Hematopoietic multipotent progenitor cell (in vitro differentiated cells): Measurements from ENCODE around the gene LBHD1. TPM values are rescaled to one million over a fixed set of nuclear protein-coding genes. Genes with fewer than 3 reads are reported as not detected.
A peak's percentile ranks its signal among the peaks of the same experiment; 100 is the strongest.
"Not testable (repeated sequence)": the region's sequence is repeated elsewhere in the genome, so short reads cannot be mapped to it uniquely, and the experiment has no call there.

Source experiments
- DNase-seq, 3 donors: peaks; one replicate each; pipeline ENCODE4 v3.0.0-alpha.2; 2011 to 2015; ENCODE audit warnings: low read depth in 2 of 3, low spot score in 2 of 3
- total RNA-seq: library from RNA; depleted of rRNA; stranded (reverse); fragments of >200 nt; gene quantifications from one replicate; pipeline ENCODE4 v1.2.3, GENCODE V29; 2012

LBHD1 gene
- 6.5 TPM for total RNA-seq

GRCh38 chr11:62671608-62672389 is at the start of gene LBHD1, which contains the start of gene UQCC3:
TSS of gene LBHD1 (minus strand) at chr11:62672267. CDS start at chr11:62670031, 2,236 bp downstream.
TSS of gene UQCC3 (plus strand) at chr11:62671673. CDS start at chr11:62671746, 73 bp downstream.
- DNase-seq, result peak; percentile 54 to 89 (median 86)

DNA sequence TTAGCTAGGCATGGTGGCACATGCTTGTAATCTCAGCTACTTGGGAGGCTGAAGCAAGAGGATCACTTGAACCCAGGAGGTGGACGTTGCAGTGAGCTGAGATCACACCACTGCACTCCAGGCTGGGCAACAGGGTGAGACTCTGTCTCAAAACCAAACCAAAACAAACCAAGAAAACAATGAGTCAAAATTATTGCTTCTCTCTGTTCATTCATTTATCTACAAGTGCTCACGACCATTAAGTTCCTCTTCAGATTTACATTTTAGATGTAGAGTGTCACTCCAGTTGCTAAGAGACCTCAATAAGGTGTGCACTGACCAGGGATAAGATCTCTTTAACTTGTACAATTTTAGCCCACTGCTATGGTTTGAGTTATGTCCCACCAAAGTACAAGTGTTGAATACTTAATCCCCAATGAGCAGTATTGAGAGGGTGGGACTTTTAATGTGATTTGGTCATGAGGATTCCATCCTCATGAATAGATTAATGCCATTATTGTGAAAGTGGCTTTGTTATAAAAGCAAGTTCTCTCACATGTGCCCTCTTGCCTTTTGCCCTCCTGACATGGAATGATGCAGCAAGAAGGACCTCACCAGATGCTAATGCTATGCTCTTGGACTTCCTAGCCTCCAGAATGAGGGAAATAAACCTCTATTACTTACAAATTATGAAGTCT is 47.4 kb upstream of the LBHD1 start:
- DNase-seq, result no peak

GRCh38 chr11:62716816-62717215 is 44.7 kb upstream of the LBHD1 start:
- DNase-seq, result no peak

DNA sequence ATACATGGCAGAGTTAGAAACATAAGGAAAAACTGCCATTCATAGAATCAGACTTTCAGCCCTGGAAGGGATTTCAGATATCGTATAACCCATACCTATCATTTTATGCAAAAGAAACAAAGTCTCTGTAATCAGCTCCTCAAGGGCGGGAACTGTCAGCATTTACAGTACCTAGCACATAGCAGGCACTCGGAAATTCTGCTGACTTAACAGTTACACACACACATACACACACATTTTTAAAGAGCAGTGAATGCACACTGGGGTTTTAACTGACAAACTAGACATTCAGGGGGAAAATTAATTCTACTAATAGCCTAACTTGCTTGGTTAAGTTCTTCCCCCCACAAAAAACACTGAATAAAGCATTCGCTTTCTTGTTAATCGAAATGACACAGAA is 44.1 kb upstream of the LBHD1 start:
- DNase-seq, result no peak

GRCh38 chr11:62715150-62716130 is 43.4 kb upstream of the LBHD1 start:
- no peak for DNase-seq

DNA sequence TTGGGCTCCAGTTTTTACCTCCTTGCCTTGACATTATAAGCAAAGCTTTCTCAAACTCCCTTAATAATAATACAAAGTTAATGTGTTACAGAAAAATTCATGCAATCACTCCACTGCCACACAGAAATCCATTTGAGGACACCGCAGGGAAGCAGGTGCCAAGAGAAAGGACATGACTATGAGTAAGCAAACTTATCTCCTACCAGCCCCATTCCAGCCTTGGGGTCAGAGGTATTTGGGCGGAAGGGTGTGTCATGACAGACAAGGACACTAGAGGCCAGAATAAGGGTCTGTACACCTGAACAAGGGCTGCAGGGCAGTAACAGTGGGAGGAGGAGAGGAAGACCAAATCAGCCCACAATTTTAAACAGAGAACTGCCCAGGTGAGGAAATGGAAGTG is 41.3 kb upstream of the LBHD1 start:
- no peak for DNase-seq

DNA sequence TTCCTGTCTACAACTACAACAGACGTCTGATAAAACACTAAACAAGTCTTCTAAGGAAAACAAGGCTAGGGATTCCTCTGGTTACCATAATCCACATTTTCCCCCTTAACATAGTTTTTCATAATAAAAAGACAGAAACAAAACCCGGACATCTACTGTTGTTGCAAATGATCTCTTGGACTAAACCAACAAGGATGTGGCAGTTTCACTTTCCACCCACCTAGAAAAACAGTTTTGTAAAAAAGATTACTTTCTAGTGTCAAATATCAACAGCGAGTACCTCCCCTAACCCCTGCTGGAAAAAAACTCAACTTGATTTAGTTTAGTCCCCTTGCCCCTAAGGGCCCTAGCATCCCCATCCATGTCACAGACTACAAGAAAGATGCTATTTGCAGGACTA is 40.8 kb upstream of the LBHD1 start:
- no peak for DNase-seq

- no peak for DNase-seq
Observed at GRCh38 chr11:62712276-62712812, 40.3 kb upstream of the LBHD1 start.

- DNase-seq, result peak in 1 of 3 donors; percentile 37
Observed at GRCh38 chr11:62710001-62710345, 37.9 kb upstream of the LBHD1 start.

DNA sequence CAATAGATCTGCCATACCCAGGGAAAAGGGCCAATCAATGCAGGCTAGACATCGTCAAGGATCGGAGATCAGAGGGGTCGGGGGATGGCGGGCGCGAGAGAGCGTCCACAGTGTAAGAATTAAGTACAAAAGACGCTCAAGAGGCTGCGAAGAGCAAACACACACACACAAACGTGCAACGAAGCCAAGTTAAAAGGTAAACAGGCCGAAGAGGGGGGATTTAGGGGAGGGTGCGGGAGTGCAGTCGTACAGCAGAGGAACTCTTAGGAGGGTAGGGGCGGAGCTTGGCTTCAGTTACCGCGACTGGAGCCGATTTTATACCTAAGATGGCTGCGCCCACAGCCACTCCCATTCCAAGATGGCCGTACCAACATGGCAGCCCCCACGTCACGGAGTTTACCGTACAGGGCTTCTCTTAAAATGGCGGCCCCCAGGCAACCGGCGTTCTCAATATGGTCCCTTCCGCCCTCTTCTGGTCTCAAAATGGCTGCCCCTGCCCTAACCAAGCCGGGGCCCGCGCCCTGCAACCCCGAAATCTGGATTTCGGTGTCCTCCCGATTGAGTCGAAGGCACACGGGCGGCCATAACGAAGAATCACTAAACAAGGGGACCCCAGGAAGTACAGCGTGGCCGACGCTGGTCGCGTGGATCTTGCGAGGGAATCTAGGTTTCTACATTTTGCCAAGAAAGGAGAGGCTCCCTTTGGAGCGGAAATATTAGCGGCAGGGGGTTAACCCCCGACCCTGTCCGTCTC is 37.4 kb upstream of the LBHD1 start:
- peak; percentile 91 to 99 (median 98) for DNase-seq

- DNase-seq, result no peak
Observed at GRCh38 chr11:62708793-62709192, 36.7 kb upstream of the LBHD1 start.

- DNase-seq, result no peak
Observed at GRCh38 chr11:62708392-62708791, 36.3 kb upstream of the LBHD1 start.

DNA sequence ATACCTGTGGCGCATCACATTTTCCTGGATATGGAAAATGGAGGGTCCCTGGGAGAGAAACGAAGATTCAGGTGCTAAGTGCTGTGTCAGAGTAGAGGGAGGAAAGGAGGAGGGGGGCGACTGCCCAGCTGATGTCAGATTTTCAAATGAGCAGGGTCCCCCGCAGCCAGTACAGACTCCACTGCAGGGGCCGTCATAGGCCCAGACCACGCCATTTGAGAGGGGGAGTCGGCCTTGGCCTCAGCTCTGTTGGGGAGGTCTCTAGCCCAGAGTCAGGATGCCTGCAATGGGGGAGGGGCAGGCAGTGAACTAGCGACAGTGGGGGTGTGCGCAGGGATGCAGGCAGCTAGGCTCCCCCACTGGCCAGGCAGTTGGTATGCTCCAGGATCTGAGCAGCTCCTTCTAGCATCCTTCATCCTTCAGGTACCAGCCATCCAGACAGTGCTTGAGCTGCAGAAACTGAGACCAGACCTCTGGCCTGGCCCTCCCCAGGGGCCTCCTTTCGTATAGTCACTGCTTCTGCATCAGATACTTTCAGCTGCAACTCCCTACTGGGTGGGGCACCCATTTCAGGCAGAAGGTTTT is 35.3 kb upstream of the LBHD1 start, which contains the start of the genes BSCL2 and GNG3:
Gene BSCL2 (minus strand): TSS at position 148 of the 585 bp plus-strand sequence. CDS start 229 bp downstream, outside the sequence.
Gene GNG3 (plus strand): TSS at position 400 of the 585 bp plus-strand sequence. CDS start 620 bp downstream, outside the sequence.
- no peak for DNase-seq

DNA sequence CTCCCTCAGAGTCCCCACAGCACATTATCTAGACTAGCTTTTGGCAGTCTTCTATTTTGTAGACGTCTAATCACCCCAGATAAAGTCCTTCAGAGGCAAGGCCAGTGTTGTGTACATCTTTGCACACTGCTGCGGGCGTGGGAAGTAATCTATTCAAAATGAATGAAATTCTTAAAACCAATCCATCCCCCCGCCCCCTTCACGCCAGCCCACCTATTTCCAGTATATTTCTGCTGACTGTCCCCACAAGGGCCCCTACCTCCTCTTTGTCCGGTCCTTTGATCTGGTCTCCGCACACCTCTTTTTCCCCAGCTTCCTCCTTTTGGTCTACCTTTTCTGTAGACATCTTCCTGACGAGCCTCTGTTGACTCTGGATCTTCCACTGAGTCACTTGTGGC is 34.8 kb upstream of the LBHD1 start:
- DNase-seq, result no peak

GRCh38 chr11:62705880-62706849 is 34.1 kb upstream of the LBHD1 start:
- DNase-seq, result peak; percentile 82 to 97 (median 95)

GRCh38 chr11:62705413-62705812 is 33.3 kb upstream of the LBHD1 start:
- DNase-seq, result no peak

GRCh38 chr11:62703921-62704320 is 31.9 kb upstream of the LBHD1 start:
- not testable (repeated sequence) for DNase-seq

DNA sequence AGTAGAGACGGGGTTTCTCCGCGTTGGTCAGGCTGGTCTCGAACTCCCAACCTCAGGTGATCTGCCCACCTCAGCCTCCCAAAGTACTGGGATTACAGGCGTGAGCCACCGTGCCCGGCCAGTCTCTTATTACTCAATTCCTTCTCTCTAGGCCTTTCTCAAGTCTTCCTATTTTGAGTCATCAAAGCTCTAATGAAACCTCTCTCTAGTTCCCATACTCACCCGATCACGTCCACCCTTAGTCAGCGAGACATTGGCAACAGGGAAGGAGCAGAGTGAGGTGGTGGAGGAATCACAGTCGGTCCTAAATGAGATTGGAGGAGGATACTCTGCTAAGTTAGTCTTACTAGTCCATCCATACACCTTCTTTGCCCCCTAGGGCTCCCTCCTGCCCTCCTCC is 30.2 kb upstream of the LBHD1 start:
- DNase-seq, result no peak
